Activated naive CD4-positive, alpha-beta T cell treated with anti-CD3 and anti-CD28 coated beads for 36 hours (primary cell): ENCODE data around the gene SHROOM3. TPM values are rescaled to one million over a fixed set of nuclear protein-coding genes. Genes with fewer than 3 reads are reported as not detected.

Experiments used
- CTCF ChIA-PET: fragments of 350-600 bp; sonication (Branson Sonifier 250); formaldehyde crosslinking; loops from one replicate; lab custom pipeline; 2021; ENCODE audit warnings: antibody characterized with exemption; lab: Charles Lee
- DNase-seq: peaks from one replicate; pipeline ENCODE4 v3.0.0-alpha.2; 2020
- H3K27ac Mint-ChIP-seq: one replicate; pipeline ENCODE4 v1.8.0; 2021; ENCODE audit warnings: mild to moderate bottlenecking, mixed read lengths
- H3K27me3 Mint-ChIP-seq: one replicate; pipeline ENCODE4 v1.8.0; 2021; ENCODE audit warnings: low read depth, mixed read lengths
- H3K36me3 Mint-ChIP-seq: one replicate; pipeline ENCODE4 v1.8.0; 2021; ENCODE audit warnings: low read depth, mixed read lengths
- H3K4me1 Mint-ChIP-seq: one replicate; pipeline ENCODE4 v1.8.0; 2021; ENCODE audit warnings: low read depth, mixed read lengths
- H3K4me3 Mint-ChIP-seq: one replicate; pipeline ENCODE4 v1.8.0; 2021; ENCODE audit warnings: mild to moderate bottlenecking, moderate library complexity, mixed read lengths
- H3K9me3 Mint-ChIP-seq: one replicate; pipeline ENCODE4 v1.8.0; 2021; ENCODE audit warnings: mixed read lengths
- intact Hi-C: fragments of 100-400 bp; cut with micrococcal nuclease; formaldehyde crosslinking; loops from one replicate; pipeline ENCODE4 v1.15.1; 2023
- total RNA-seq, 2 experiments: library from RNA; stranded (reverse); gene quantifications; one replicate each; pipeline ENCODE4 v1.2.3, GENCODE V29; 2021

SHROOM3 gene
- total RNA-seq, 2 experiments from 2014 or later = 0.12 to 0.21 TPM

- Mint-ChIP-seq H3K36me3 (no peaks in the 10 kb centered on the region), H3K27me3 (no peaks in the 10 kb centered on the region), H3K4me1 (peaks cover 16% of the 10 kb centered on the region), H3K27ac (no peak overlapping the region), H3K9me3 (no peaks in the 10 kb centered on the region), H3K4me3 (no peak overlapping the region)
- DNase-seq = no peak
- CTCF ChIA-PET = no interaction called here
- intact Hi-C loops = no loop called here
Observed at GRCh38 chr4:76740866-76741662, 306.0 kb downstream of the SHROOM3 start.

GRCh38 chr4:76741663-76742020 lies 306.6 kb downstream of the SHROOM3 start:
- no peaks in the 10 kb centered on the region for H3K27me3 Mint-ChIP-seq
- peaks cover 16% of the 10 kb centered on the region for H3K4me1 Mint-ChIP-seq
- DNase-seq = no peak
- peak overlapping the region; percentile 5 for H3K27ac Mint-ChIP-seq
- H3K36me3 Mint-ChIP-seq = no peaks in the 10 kb centered on the region
- H3K4me3 Mint-ChIP-seq = no peak overlapping the region
- CTCF ChIA-PET = no interaction called here
- H3K9me3 Mint-ChIP-seq = no peaks in the 10 kb centered on the region
- intact Hi-C loops = no loop called here

GRCh38 chr4:76744241-76744921 lies 309.4 kb downstream of the SHROOM3 start:
- intact Hi-C loops = no loop called here
- DNase-seq = no peak
- Mint-ChIP-seq H3K4me1 (peaks cover 2% of the 10 kb centered on the region), H3K4me3 (no peak overlapping the region), H3K9me3 (no peaks in the 10 kb centered on the region), H3K27me3 (peaks cover 4% of the 10 kb centered on the region), H3K27ac (no peak overlapping the region), H3K36me3 (no peaks in the 10 kb centered on the region)
- CTCF ChIA-PET = interaction anchor here (1.6 kb wide), 1 partner anchor 313 kb away, joined by 6 read pairs; no protein-coding TSS in a partner anchor

- intact Hi-C loops = loop anchor here (5.0 kb wide), 1 partner anchor 563 kb away; no protein-coding TSS in a partner anchor
- Mint-ChIP-seq H3K27ac (no peak overlapping the region), H3K4me3 (no peak overlapping the region), H3K4me1 (peaks cover 2% of the 10 kb centered on the region), H3K36me3 (no peaks in the 10 kb centered on the region), H3K9me3 (no peaks in the 10 kb centered on the region), H3K27me3 (peaks cover 8% of the 10 kb centered on the region)
- DNase-seq = no peak
- CTCF ChIA-PET = interaction anchor here (0.6 kb wide), 1 partner anchor 11 kb away, joined by 3 read pairs; no protein-coding TSS in a partner anchor
Observed at GRCh38 chr4:76745240-76745639, 310.2 kb downstream of the SHROOM3 start.

GRCh38 chr4:76747563-76747962 lies 312.5 kb downstream of the SHROOM3 start:
- CTCF ChIA-PET = interaction anchor here (1.0 kb wide), 1 partner anchor 236 kb away, joined by 4 read pairs; no protein-coding TSS in a partner anchor
- no peaks in the 10 kb centered on the region for H3K36me3 Mint-ChIP-seq

GRCh38 chr4:76748649-76749048 lies 313.6 kb downstream of the SHROOM3 start:
- CTCF ChIA-PET = no interaction called here
- H3K27me3 Mint-ChIP-seq = peaks cover 18% of the 10 kb centered on the region
- H3K4me3 Mint-ChIP-seq = no peak overlapping the region
- no peaks in the 10 kb centered on the region for H3K36me3 Mint-ChIP-seq
- H3K9me3 Mint-ChIP-seq = peaks cover 4% of the 10 kb centered on the region
- H3K27ac Mint-ChIP-seq = no peak overlapping the region
- DNase-seq = peak; percentile 68
- intact Hi-C loops = loop anchor here (1.0 to 5.0 kb wide), 3 partner anchors 237 to 566 kb away; no protein-coding TSS in a partner anchor
- peaks cover 2% of the 10 kb centered on the region for H3K4me1 Mint-ChIP-seq

More at GRCh38 chr4:76747563-76747962, 312.5 kb downstream of the SHROOM3 start:
- H3K9me3 Mint-ChIP-seq = peaks cover 4% of the 10 kb centered on the region
- peaks cover 18% of the 10 kb centered on the region for H3K27me3 Mint-ChIP-seq
- no peak overlapping the region for H3K27ac Mint-ChIP-seq
- no peak for DNase-seq
- intact Hi-C loops = loop anchor here (5.0 kb wide), 1 partner anchor 565 kb away; no protein-coding TSS in a partner anchor
- no peak overlapping the region for H3K4me3 Mint-ChIP-seq
- peaks cover 2% of the 10 kb centered on the region for H3K4me1 Mint-ChIP-seq

GRCh38 chr4:76749355-76749754 lies 314.3 kb downstream of the SHROOM3 start:
- peaks cover 18% of the 10 kb centered on the region for H3K27me3 Mint-ChIP-seq
- no peak overlapping the region for H3K4me3 Mint-ChIP-seq
- peaks cover 2% of the 10 kb centered on the region for H3K4me1 Mint-ChIP-seq
- H3K9me3 Mint-ChIP-seq = peaks cover 4% of the 10 kb centered on the region
- no peak for DNase-seq
- CTCF ChIA-PET = interaction anchor here (0.7 to 1.5 kb wide), 3 partner anchors 9 to 238 kb away, joined by 3 to 7 read pairs (median 4); no protein-coding TSS in a partner anchor
- H3K36me3 Mint-ChIP-seq = no peaks in the 10 kb centered on the region
- no peak overlapping the region for H3K27ac Mint-ChIP-seq
- intact Hi-C loops = loop anchor here (2.0 to 5.0 kb wide), 2 partner anchors 319 to 567 kb away; no protein-coding TSS in a partner anchor

- CTCF ChIA-PET = no interaction called here
- intact Hi-C loops = no loop called here
- no peak for DNase-seq
- H3K4me1 Mint-ChIP-seq = peaks cover 2% of the 10 kb centered on the region
- peaks cover 4% of the 10 kb centered on the region for H3K9me3 Mint-ChIP-seq
- no peak overlapping the region for H3K27ac Mint-ChIP-seq
- H3K36me3 Mint-ChIP-seq = no peaks in the 10 kb centered on the region
- peaks cover 21% of the 10 kb centered on the region for H3K27me3 Mint-ChIP-seq
- no peak overlapping the region for H3K4me3 Mint-ChIP-seq
Observed at GRCh38 chr4:76750716-76751115, 315.7 kb downstream of the SHROOM3 start.

GRCh38 chr4:76751612-76752343 lies 316.7 kb downstream of the SHROOM3 start:
- no peak overlapping the region for H3K4me3 Mint-ChIP-seq
- H3K27me3 Mint-ChIP-seq = peaks cover 21% of the 10 kb centered on the region

GRCh38 chr4:76752861-76753501 lies 318.0 kb downstream of the SHROOM3 start:
- peak; percentile 23 for DNase-seq
- Mint-ChIP-seq H3K4me1 (peaks cover 2% of the 10 kb centered on the region), H3K27ac (no peak overlapping the region), H3K9me3 (peaks cover 4% of the 10 kb centered on the region), H3K36me3 (no peaks in the 10 kb centered on the region), H3K4me3 (no peak overlapping the region), H3K27me3 (peaks cover 21% of the 10 kb centered on the region)
- CTCF ChIA-PET = interaction anchor here (1.0 kb wide), 1 partner anchor 292 kb away, joined by 3 read pairs; no protein-coding TSS in a partner anchor
- intact Hi-C loops = no loop called here

More at GRCh38 chr4:76751612-76752343, 316.7 kb downstream of the SHROOM3 start:
- no peaks in the 10 kb centered on the region for H3K36me3 Mint-ChIP-seq
- H3K4me1 Mint-ChIP-seq = peaks cover 2% of the 10 kb centered on the region
- intact Hi-C loops = no loop called here
- no peak overlapping the region for H3K27ac Mint-ChIP-seq
- DNase-seq = no peak
- peaks cover 4% of the 10 kb centered on the region for H3K9me3 Mint-ChIP-seq
- CTCF ChIA-PET = no interaction called here

- Mint-ChIP-seq H3K9me3 (peaks cover 4% of the 10 kb centered on the region), H3K4me3 (no peak overlapping the region), H3K27ac (no peak overlapping the region), H3K4me1 (peaks cover 5% of the 10 kb centered on the region), H3K27me3 (peaks cover 20% of the 10 kb centered on the region), H3K36me3 (no peaks in the 10 kb centered on the region)
- CTCF ChIA-PET = interaction anchor here (0.5 to 1.0 kb wide), 2 partner anchors 291 to 1028 kb away, joined by 3 read pairs; no protein-coding TSS in a partner anchor
- intact Hi-C loops = no loop called here
- DNase-seq = no peak
Observed at GRCh38 chr4:76753814-76754213, 318.8 kb downstream of the SHROOM3 start.
